Activated T-helper 2 cell treated with anti-CD3 and anti-CD28 coated beads, Interferon-gamma antibody, Interleukin-2, Interleukin-4, amounts not matched to agents 10 μg/mL and 5 μg/mL and 100 μg/mL, durations not matched to agents 14 hours and 24 hours and 36 hours (primary cell): ENCODE measurements around the gene PDE6A. TPM values are rescaled to one million over a fixed set of nuclear protein-coding genes. Genes with fewer than 3 reads are reported as not detected.

Experiments
- DNase-seq: peaks from one replicate; pipeline ENCODE4 v3.0.0; 2021; ENCODE audit warnings: low spot score
- H3K27ac Mint-ChIP-seq: one replicate; pipeline ENCODE4 v1.8.0; 2021; ENCODE audit warnings: mixed read lengths
- H3K27me3 Mint-ChIP-seq: one replicate; pipeline ENCODE4 v1.8.0; 2021; ENCODE audit warnings: low read depth, mixed read lengths
- H3K36me3 Mint-ChIP-seq: one replicate; pipeline ENCODE4 v1.8.0; 2021; ENCODE audit warnings: low read depth, mixed read lengths
- H3K4me1 Mint-ChIP-seq: one replicate; pipeline ENCODE4 v1.8.0; 2021; ENCODE audit warnings: low read depth, mixed read lengths
- H3K4me3 Mint-ChIP-seq: one replicate; pipeline ENCODE4 v1.8.0; 2021; ENCODE audit warnings: low read depth, mild to moderate bottlenecking, moderate library complexity, mixed read lengths
- H3K9me3 Mint-ChIP-seq: one replicate; pipeline ENCODE4 v1.8.0; 2021; ENCODE audit warnings: mixed read lengths
- intact Hi-C: fragments of 100-400 bp; cut with micrococcal nuclease; formaldehyde crosslinking; loops from one replicate; pipeline ENCODE4 v1.15.1; 2023
- total RNA-seq: library from RNA; stranded (reverse); gene quantifications from 2 replicates; pipeline ENCODE4 v1.2.3, GENCODE V29; 2022

Gene PDE6A
- total RNA-seq, 1 donor from 2014 or later = not detected

DNA sequence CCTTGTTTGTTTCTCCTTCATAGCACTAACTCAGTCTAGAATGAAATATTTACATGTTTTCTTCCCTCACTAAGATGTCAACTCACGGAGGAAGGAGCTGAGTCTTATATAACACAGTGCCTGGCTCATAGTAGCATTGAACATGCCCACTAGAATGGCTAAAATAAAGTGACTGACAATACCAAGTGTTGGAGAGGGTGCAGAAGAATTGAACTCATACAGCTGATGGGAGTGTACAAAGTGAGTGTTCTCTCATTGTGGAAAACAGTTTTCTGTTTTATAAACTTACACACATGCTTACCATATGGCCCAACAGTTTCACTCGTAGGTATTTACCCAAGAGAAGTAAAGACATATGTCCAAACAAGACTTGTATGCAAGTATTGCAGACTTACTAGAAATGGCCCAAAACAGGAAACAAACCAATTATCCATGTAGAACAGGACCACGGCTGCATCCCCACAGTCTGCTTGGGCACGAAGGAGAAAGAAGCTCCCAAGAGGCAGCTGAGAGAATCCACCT lies 127.0 kb downstream of the PDE6A start:
- intact Hi-C loops = no loop called here
- no peaks in the 10 kb centered on the region for H3K36me3 Mint-ChIP-seq
- H3K9me3 Mint-ChIP-seq = no peaks in the 10 kb centered on the region
- DNase-seq = no peak
- no peaks in the 10 kb centered on the region for H3K27me3 Mint-ChIP-seq
- H3K27ac Mint-ChIP-seq = no peak overlapping the region
- H3K4me3 Mint-ChIP-seq = no peak overlapping the region
- H3K4me1 Mint-ChIP-seq = no peaks in the 10 kb centered on the region

DNA sequence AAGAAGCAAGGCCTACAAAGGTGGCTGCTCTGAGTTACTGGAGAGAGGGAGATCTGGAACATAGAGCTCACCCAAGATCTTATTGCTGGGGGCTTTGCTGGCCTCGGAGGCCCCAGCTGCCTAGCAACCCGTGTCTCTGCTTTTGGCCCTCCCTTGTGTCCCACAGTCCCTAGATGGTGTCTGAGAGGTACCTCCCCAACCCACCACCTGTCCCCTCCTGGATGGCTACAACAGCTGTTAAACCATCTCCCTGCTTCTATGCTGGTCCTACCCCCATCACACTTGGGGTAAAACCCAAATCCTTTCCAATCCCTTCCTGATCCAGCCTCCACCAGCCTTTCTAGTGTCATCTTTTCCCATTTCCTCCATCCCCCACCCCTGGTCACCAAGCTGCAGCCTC lies 127.9 kb downstream of the PDE6A start:
- H3K4me3 Mint-ChIP-seq = no peak overlapping the region
- no peaks in the 10 kb centered on the region for H3K36me3 Mint-ChIP-seq

DNA sequence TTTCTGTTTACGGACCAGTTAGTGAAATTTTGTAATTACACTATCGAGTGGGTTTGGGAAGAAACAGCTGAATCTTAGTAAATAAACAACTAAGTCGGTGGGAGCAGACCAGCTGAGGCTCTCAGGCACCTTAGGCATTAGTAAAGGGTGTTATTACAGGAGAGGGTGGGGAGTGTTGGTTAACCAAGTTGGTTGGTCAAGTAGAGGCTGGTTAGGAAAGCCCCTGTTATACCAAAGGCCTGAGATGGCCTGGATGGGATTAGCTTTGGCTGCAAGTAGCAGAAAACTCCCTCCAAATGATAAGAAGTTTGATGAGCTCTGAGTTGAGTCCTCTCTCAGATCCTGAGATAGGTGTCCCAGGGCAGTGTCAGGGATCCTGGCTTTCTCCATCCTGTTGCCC lies 133.1 kb downstream of the PDE6A start:
- Mint-ChIP-seq H3K27me3 (no peaks in the 10 kb centered on the region), H3K36me3 (no peaks in the 10 kb centered on the region), H3K4me3 (no peak overlapping the region), H3K27ac (no peak overlapping the region), H3K4me1 (peaks cover 5% of the 10 kb centered on the region), H3K9me3 (no peaks in the 10 kb centered on the region)
- intact Hi-C loops = no loop called here
- DNase-seq = no peak

More for the DNA sequence above, 127.9 kb downstream of the PDE6A start:
- no peak for DNase-seq
- Mint-ChIP-seq H3K27ac (no peak overlapping the region), H3K9me3 (no peaks in the 10 kb centered on the region), H3K27me3 (no peaks in the 10 kb centered on the region), H3K4me1 (no peaks in the 10 kb centered on the region)
- intact Hi-C loops = no loop called here

DNA sequence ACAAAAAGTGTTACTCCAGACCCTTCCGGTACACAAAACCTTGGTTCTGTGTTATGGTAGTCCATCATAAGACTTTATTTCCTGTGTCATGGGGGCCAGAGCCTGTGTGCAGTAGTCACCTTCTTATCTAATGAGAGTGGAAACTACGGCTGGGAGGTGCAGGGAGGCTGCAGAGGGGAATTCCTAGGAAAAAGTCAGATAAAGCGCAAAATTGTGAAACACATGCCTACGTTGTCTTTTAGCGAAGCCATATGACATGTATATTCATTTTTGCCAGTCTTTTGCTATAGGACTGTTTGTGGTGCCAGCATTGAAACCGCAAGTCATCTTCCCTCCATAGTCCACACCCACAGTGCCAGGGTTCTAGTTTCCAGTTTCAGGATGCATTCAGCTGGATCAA lies 133.7 kb downstream of the PDE6A start:
- peaks cover 5% of the 10 kb centered on the region for H3K4me1 Mint-ChIP-seq

DNA sequence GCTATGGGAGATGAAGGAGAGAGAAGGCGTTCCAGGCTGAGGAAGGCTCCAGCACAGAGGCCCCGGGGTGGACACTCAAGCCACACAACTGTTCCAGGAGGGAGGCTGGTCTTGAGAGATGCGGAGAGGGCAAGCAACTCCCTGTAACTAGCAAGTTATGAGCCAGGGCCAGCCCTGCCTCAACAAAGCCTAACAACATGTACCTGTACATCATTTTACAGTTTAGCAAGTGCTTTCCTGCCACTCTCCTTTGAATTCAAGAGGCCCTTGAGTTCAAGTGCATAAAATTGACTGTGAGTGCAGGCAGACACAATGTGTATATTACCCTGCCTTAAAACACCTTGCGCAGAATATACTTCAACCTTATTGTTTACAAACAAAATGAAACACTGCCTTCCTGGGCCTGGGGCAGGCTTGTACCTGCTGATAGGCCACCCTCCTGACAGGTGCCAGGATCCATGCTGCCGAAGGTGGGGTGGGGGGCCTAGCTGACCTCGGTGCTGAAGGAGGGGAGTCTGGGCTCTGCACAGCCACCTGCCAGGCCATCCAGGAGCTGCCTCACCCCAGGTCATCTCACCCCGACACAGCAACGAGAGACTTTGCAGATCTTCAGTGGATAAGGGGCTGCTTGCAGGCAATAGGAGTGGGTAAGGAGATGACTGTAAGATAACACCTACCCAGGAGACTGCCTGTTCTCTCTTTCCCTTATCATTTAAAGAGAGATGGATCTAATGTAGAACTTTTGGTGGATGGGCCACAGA lies 134.5 kb downstream of the PDE6A start:
- no peak overlapping the region for H3K27ac Mint-ChIP-seq
- no peaks in the 10 kb centered on the region for H3K27me3 Mint-ChIP-seq
- intact Hi-C loops = no loop called here
- H3K36me3 Mint-ChIP-seq = no peaks in the 10 kb centered on the region
- peaks cover 5% of the 10 kb centered on the region for H3K4me1 Mint-ChIP-seq
- H3K9me3 Mint-ChIP-seq = no peaks in the 10 kb centered on the region
- no peak overlapping the region for H3K4me3 Mint-ChIP-seq
- no peak for DNase-seq

More for the DNA sequence above, 133.7 kb downstream of the PDE6A start:
- no peaks in the 10 kb centered on the region for H3K27me3 Mint-ChIP-seq
- intact Hi-C loops = no loop called here
- no peaks in the 10 kb centered on the region for H3K36me3 Mint-ChIP-seq
- H3K9me3 Mint-ChIP-seq = no peaks in the 10 kb centered on the region
- H3K27ac Mint-ChIP-seq = no peak overlapping the region
- no peak overlapping the region for H3K4me3 Mint-ChIP-seq
- no peak for DNase-seq

DNA sequence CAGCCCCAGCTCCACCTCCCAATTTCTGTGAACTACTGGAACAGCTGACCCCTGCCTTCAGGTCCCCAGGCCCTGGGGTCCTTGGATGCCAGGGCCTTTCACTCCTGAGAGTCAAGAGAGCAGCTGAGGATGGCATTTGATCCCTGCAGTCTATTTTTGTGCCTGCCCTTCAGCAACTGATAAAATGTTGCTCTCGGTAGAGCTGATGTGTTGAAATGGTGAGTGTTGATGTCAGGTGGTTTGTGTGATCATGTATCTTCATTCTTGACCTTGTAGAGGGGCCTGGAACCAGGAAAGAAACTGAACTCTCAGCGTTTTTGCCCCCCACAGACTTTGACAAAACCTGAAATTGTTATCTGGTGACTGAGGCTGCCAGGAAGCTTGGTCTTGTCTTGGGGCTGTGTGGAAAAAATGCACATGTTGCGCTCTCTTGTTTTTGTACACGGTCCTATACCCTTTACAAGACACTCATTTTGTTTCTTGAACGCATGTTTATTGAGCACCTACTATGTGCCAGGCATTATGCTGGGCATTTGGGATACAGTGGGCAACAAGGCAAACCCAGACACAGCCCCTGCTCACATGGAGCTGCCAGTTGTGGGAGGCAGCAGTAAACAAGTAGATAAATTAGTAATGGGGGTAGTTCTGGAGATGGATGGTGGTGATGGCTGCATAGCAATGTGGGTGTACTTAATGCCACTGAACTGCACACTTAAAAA lies 136.2 kb downstream of the PDE6A start:
- intact Hi-C loops = no loop called here
- no peak for DNase-seq
- Mint-ChIP-seq H3K36me3 (no peaks in the 10 kb centered on the region), H3K4me3 (no peak overlapping the region), H3K27ac (no peak overlapping the region), H3K27me3 (no peaks in the 10 kb centered on the region), H3K4me1 (peaks cover 5% of the 10 kb centered on the region), H3K9me3 (no peaks in the 10 kb centered on the region)

Other genes with a start within 250 kb of the PDE6A start
- gene PPARGC1B, start 214.5 kb downstream of the PDE6A start, total RNA-seq = 7.1 and 8.5 TPM in 2 replicates
- gene SLC26A2, start 16.0 kb upstream of the PDE6A start, total RNA-seq = 7.7 and 8.0 TPM in 2 replicates
- 2.4 and 2.6 TPM in 2 replicates for gene TIGD6, start 55.9 kb upstream of the PDE6A start, total RNA-seq
- gene HMGXB3, start 55.9 kb upstream of the PDE6A start, total RNA-seq = 39.6 and 42.2 TPM in 2 replicates
- gene CSF1R, start 141.8 kb upstream of the PDE6A start, total RNA-seq = 0.18 and 0.27 TPM in 2 replicates
- gene PDGFRB, start 211.1 kb upstream of the PDE6A start, total RNA-seq = 0.46 and 1.3 TPM in 2 replicates
- gene CDX1, start 222.0 kb upstream of the PDE6A start, total RNA-seq = not detected in 2 replicates
- not detected in 2 replicates for gene SLC6A7, start 245.3 kb upstream of the PDE6A start, total RNA-seq